Testis (tissue), 2 donors: ENCODE data around the gene HCFC2.

Experiments
- CTCF ChIP-seq, 3 experiments: fragments of 450-650 bp in 2 of 3; fragments of 200-600 bp in 1 of 3; sonication (generic) in 1 of 3; IDR thresholded peaks; one replicate each; pipeline ENCODE4 v1.5.1; 2016 to 2019; ENCODE audit warnings: antibody characterized with exemption in 3 of 3, mild to moderate bottlenecking in 2 of 3, moderate library complexity in 1 of 3
- POLR2A ChIP-seq: fragments of 450-650 bp; IDR thresholded peaks from one replicate; pipeline ENCODE4 v1.6.1; 2017; ENCODE audit warnings: antibody characterized with exemption, mild to moderate bottlenecking, moderate library complexity

DNA sequence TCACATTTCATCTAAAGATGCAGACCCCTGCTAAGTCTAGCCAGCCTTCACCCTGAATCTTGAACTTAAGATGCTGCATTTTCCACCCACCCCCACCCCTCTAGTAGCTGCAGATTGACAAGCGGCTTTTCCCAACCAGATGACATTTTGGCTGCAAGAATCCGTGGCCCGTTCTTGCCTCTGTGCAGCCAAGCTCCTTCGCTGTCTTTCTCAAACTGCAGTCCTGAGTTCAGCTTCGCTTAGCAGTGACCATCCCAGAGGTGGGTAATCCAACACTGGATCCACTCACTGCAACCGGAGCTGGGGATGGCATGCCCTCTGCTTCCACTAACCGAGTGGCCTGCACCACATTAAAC lies 74.4 kb downstream of the HCFC2 start:
- TF ChIP-seq CTCF (IDR thresholded peaks at IDR 0.05) (no peak), POLR2A (no peak)
